Measurements from ENCODE around the gene CADPS.

CADPS gene

DNA sequence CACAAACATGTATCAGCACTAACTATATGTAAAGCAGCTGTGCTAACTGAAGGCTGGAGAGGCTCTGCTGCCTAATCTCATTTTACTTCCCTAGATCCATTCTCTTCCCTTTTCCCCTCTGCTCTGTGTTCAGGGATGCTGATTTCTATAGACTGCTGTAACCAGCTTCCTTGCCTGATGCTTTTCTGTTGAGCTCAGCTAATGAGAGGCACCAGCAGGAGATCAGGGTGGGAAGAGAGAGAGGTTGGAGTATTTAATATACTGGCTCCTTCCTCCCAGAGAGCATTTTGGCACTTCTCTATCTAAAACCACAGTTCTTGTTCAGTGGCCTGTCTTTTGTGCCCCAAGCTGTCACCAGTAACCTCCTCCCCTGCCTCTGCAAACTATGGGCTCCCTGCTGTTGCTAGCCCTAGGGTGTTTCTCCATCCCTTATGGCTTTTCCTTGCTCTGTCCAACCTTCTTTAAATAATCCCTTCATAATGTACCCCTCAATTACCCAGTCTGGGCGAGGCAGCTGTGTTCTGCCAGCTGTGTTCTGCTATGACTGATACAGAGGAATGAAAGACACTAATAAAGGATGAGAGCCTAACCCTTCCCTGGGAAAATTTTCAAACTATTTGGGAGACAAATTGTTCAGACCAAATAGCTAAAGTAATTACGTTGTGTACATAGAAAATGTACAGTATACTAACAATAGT, 69.5 kb downstream of the CADPS start:
- Mint-ChIP-seq H3K36me3 (ENCODE audit: low read depth) (no peaks in the 10 kb centered on the region), H3K4me3 (no peak overlapping the region), H3K4me1 (ENCODE audit: low read depth) (no peaks in the 10 kb centered on the region), H3K27me3 (no peaks in the 10 kb centered on the region), H3K9me3 (no peaks in the 10 kb centered on the region), H3K27ac (no peak overlapping the region)

DNA sequence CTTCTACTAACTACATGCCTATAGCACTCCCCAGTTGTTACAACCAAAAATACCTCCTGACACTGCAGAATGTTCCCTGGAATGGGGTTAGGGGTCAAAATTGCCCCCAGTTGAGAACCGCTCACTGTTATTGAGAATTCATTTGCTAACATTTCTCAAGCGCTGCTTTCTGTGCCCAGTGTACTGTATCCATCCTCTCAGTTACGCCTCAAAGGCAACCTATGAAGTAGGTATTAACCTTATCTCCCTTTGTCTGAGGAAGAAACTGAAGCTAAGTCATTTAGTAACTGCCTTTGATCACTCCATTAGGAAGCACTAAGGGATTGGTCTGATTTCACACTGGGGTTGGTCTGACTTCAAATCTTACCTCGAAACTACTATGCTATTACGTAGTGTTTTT, 70.1 kb downstream of the CADPS start:
- Mint-ChIP-seq H3K4me3 (no peak overlapping the region), H3K4me1 (ENCODE audit: low read depth) (no peaks in the 10 kb centered on the region), H3K9me3 (no peaks in the 10 kb centered on the region), H3K27me3 (no peaks in the 10 kb centered on the region), H3K27ac (no peak overlapping the region), H3K36me3 (ENCODE audit: low read depth) (no peaks in the 10 kb centered on the region)

DNA sequence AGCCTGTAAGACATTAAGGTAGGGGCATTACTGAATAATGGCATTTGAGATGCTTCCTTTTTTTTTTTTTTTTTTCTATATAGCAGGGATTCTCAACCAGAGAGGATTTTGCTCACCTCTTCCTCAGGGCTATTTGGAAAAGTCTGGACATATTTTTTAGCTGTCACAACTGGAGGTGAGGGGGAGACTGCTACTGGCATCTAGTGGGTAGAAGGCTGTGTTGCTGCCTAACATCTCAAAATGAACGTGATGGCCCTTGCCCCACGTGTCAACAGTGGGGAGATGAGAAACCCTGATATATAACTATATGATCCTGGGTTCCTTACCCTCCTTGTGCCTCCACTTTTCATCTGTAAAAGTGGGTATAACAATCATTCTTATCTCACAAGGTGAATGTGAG, 71.9 kb downstream of the CADPS start:
- H3K4me3 Mint-ChIP-seq: no peak overlapping the region
- H3K27ac Mint-ChIP-seq: no peak overlapping the region
- H3K4me1 Mint-ChIP-seq (ENCODE audit: low read depth): no peaks in the 10 kb centered on the region
- no peaks in the 10 kb centered on the region for H3K36me3 Mint-ChIP-seq (ENCODE audit: low read depth)
- H3K27me3 Mint-ChIP-seq: no peaks in the 10 kb centered on the region
- H3K9me3 Mint-ChIP-seq: no peaks in the 10 kb centered on the region

DNA sequence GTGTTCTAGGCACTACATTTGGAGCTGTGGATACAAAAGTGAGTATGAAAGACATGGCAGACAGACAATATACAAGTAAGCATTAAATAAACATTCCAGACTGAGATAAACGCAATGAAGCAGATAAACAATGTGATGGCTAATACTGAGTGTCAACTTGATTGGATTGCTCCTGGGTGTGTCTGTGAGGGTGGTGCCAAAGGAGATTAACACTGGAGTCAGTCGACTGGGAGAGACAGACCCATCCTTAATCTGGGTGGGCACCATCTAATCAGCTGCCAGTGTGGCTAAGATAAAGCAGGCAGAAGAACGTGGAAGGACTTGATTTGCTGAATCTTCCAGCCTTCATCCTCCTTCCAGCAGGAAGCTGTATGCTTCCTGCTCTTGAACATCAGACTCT, 77.2 kb downstream of the CADPS start:
- Mint-ChIP-seq H3K27ac (no peak overlapping the region), H3K4me3 (no peak overlapping the region), H3K4me1 (ENCODE audit: low read depth) (no peaks in the 10 kb centered on the region), H3K9me3 (peaks cover 7% of the 10 kb centered on the region), H3K27me3 (no peaks in the 10 kb centered on the region), H3K36me3 (ENCODE audit: low read depth) (no peaks in the 10 kb centered on the region)

DNA sequence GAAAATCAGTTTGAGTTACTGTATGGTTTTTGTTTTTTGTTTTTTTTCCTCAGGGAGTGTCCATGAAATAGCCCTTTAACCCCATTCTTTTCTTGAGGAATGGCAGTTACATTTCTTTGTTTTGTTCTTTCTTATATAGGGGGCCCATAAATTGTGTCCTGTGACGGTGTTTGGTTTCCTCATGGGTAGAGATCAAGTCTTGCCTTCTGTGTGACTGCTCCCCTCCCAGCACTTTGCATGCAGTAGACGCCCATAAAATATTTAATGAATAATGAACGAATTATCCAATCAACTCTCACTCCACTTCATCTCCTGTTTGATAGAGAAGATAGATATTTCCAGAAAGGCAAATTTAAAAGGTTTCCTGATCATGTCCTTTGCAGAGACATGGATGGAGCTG, 78.1 kb downstream of the CADPS start:
- Mint-ChIP-seq H3K4me3 (no peak overlapping the region), H3K27ac (no peak overlapping the region), H3K9me3 (peaks cover 7% of the 10 kb centered on the region), H3K36me3 (ENCODE audit: low read depth) (no peaks in the 10 kb centered on the region), H3K27me3 (no peaks in the 10 kb centered on the region), H3K4me1 (ENCODE audit: low read depth) (no peaks in the 10 kb centered on the region)

DNA sequence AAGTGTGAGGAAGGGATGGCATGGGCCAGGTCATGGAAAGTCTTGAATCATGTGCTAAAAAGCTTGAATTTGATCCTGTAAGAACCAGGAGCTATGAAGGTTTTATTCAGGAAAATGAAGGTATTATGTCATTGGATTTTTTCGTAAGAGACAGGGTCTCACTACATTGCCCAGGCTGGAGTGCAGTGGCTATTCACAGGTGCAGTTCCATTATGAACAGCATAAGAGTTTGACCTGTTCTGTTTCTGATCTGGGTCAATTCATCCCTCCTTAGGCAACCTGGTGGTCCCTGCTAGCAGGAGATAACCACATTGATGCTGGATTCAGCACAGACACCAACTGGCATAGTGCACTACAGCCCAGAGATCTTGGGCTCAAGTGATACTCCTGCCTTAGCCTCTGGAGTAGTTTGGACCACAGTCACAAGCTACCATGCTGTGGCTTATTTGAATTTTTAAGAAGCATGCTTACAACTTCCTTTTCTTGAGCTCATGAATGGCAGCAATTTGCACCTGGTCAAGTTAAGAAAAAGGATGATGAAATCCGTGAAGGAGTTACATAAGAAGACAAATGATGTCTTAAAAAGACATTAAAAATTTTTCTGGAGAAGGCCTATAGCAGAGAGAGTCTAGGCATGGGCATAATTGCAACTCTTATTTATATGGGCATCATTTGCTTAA, 79.1 kb downstream of the CADPS start:
- Mint-ChIP-seq H3K4me1 (ENCODE audit: low read depth) (no peaks in the 10 kb centered on the region), H3K9me3 (peaks cover 7% of the 10 kb centered on the region), H3K4me3 (no peak overlapping the region), H3K27me3 (no peaks in the 10 kb centered on the region), H3K27ac (no peak overlapping the region), H3K36me3 (ENCODE audit: low read depth) (no peaks in the 10 kb centered on the region)

DNA sequence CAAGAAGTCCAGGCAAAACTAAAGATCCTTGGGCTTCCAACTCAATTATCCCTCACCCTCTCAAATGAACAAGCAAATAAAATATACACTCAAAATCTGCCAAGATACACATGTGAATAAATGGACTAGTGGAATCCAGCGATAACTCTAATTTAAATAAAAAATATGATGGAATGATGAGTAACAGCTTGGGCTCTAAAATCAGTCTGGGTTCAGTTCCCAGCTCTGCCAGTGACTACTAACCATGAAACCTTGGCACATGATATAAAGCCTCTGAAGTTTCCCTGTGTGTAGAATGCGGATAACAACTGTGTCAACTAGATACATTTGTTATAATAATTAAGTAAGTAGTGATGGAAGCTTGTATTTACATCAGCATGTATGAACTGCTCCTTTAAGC, 81.3 kb downstream of the CADPS start:
- H3K27me3 Mint-ChIP-seq: no peaks in the 10 kb centered on the region

DNA sequence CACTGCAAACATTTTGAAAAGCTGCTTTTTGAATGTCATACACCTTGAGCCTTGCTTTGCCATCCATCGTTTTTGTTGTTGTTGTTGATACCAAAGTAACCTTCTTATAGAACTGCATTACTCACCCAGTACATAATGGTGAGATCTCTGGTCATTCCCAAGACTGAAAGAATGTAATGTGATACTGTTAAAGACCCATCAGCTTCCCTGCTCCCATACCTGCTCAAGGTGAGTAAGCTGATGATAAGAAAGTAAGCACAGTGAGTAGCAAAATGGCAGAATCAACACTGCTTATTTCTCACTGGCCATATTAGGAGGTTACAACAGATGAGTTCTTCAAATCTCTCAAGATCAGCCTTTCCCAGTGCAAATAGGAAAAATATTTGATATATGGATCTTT, 89.8 kb downstream of the CADPS start:
- H3K4me3 Mint-ChIP-seq: no peak overlapping the region
- H3K4me1 Mint-ChIP-seq (ENCODE audit: low read depth): no peaks in the 10 kb centered on the region
- H3K9me3 Mint-ChIP-seq: no peaks in the 10 kb centered on the region
- H3K27me3 Mint-ChIP-seq: no peaks in the 10 kb centered on the region
- no peaks in the 10 kb centered on the region for H3K36me3 Mint-ChIP-seq (ENCODE audit: low read depth)
- H3K27ac Mint-ChIP-seq: no peak overlapping the region

More for the DNA sequence above, 81.3 kb downstream of the CADPS start:
- H3K27ac Mint-ChIP-seq: no peak overlapping the region
- H3K4me1 Mint-ChIP-seq (ENCODE audit: low read depth): no peaks in the 10 kb centered on the region
- no peak overlapping the region for H3K4me3 Mint-ChIP-seq
- H3K36me3 Mint-ChIP-seq (ENCODE audit: low read depth): no peaks in the 10 kb centered on the region
- peaks cover 7% of the 10 kb centered on the region for H3K9me3 Mint-ChIP-seq

DNA sequence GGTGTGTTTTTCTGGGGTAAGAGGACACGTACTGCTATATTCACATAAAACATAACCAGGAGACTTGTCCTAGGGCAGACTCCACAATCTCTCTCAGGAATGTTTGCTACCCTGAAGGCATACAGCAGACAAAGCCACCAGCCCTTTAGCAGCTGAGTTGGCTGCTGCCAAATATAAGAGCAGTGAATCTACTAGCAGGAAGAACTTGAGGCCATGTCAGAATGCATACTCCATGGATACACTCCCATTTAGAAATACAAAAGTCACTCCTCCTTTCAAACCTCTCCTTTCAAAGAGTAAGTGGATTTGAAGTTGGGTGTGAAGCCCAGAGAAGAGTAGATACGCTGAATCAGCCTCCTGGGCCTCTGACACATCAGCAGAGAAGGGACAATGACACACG, 94.1 kb downstream of the CADPS start:
- no peak overlapping the region for H3K27ac Mint-ChIP-seq
- H3K27me3 Mint-ChIP-seq: no peaks in the 10 kb centered on the region
- H3K9me3 Mint-ChIP-seq: peaks cover 4% of the 10 kb centered on the region
- no peak overlapping the region for H3K4me3 Mint-ChIP-seq
- no peaks in the 10 kb centered on the region for H3K4me1 Mint-ChIP-seq (ENCODE audit: low read depth)
- no peaks in the 10 kb centered on the region for H3K36me3 Mint-ChIP-seq (ENCODE audit: low read depth)

DNA sequence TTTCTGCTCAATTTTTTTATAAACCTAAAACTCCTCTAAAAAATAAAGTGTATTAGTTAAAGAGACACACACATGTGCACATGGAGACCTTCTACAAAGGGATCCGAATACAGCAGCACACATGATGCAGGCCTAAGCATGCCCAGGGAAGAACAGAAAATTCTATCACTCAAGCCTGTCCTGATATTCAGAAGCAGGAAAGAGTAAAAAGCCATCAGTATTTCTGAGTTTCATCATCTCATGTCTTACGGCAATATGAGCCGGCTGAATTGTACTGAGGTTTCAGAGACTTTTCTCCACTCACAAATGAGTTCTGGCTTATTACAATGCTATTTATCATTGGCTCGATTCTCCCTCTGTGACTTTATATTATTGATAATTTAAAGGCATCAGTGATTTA, 97.5 kb downstream of the CADPS start:
- Mint-ChIP-seq H3K4me1 (ENCODE audit: low read depth) (no peaks in the 10 kb centered on the region), H3K27ac (no peak overlapping the region), H3K27me3 (no peaks in the 10 kb centered on the region), H3K4me3 (no peak overlapping the region), H3K36me3 (ENCODE audit: low read depth) (no peaks in the 10 kb centered on the region), H3K9me3 (peaks cover 4% of the 10 kb centered on the region)

DNA sequence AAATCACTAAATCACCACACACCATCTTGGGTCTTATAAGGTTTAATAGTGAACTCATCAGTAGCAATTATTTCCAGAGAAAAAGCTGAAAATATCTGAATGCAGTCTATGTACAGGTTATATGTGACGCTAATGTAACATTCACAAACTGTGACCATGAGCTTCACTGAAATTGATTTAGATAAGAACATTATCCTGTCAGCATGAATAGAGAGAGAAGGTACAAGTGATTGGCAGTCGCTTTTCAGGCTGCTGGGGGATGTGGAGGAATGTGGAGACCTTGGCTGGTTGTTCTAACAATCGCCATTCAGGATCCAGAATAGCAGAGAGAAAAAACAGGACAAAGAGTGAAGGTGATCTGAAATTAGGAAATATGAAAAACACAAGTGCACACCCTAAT, 98.1 kb downstream of the CADPS start:
- Mint-ChIP-seq H3K4me1 (ENCODE audit: low read depth) (no peaks in the 10 kb centered on the region), H3K27me3 (no peaks in the 10 kb centered on the region)

DNA sequence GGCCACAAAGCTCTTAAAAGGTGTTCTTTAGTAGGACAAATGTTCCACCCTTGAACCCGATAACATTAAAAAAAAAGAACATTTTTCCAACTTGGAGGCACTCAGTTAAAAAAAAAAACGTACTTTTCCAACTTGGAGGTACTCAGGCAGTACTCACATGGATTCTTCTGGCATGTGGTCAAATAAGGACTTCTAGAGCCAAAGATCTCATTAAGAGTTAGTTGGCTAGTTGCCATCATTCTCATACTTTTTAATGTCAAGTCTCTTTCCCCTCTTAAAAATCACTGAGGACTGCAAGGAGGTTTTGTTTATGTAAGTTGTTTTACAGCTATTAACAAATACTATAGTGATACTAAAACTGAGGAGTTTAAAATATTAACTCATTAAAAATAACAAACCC, 101.0 kb downstream of the CADPS start:
- H3K27ac Mint-ChIP-seq: no peak overlapping the region
- no peaks in the 10 kb centered on the region for H3K36me3 Mint-ChIP-seq (ENCODE audit: low read depth)
- peaks cover 7% of the 10 kb centered on the region for H3K9me3 Mint-ChIP-seq
- H3K4me1 Mint-ChIP-seq (ENCODE audit: low read depth): no peaks in the 10 kb centered on the region
- H3K4me3 Mint-ChIP-seq: no peak overlapping the region
- H3K27me3 Mint-ChIP-seq: no peaks in the 10 kb centered on the region

More for the DNA sequence above, 98.1 kb downstream of the CADPS start:
- Mint-ChIP-seq H3K36me3 (ENCODE audit: low read depth) (no peaks in the 10 kb centered on the region), H3K4me3 (no peak overlapping the region), H3K9me3 (peaks cover 4% of the 10 kb centered on the region), H3K27ac (no peak overlapping the region)

DNA sequence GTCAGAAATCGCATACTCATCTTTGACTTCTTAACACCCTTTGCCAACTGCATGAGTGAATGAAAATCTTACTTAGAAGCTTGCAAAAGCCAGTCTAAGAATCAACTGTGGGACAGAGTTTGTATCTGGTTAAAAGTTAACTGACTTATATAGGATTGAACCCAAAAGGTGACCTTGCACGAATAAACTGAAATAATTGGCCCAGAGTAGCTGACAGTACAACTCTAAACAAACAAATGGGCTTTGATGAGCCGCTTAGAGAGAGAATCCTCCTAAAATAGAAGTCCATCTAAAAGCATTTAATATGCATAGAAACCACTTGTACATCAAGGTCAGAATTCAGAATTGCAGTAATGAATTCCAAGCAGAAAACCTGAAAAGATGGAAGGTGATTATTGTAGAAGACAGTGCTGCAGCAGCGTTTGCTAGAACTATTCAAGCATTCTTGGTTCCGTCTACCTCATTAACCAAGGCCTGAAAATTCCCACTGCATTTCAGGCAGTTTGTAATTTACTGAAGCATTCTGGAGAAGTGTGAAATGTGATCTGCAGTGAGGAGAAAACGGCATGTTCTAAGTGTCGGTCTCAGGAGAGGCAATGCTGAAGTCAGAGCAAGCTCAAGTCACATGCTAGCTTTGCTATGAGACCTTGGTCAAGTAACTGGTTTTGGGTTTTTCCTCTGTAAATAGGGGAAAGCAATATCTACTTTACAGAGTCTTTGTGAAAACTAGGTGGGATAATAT, 103.7 kb downstream of the CADPS start:
- Mint-ChIP-seq H3K4me3 (no peak overlapping the region), H3K36me3 (ENCODE audit: low read depth) (no peaks in the 10 kb centered on the region), H3K9me3 (peaks cover 3% of the 10 kb centered on the region), H3K27ac (no peak overlapping the region), H3K27me3 (no peaks in the 10 kb centered on the region), H3K4me1 (ENCODE audit: low read depth) (no peaks in the 10 kb centered on the region)

DNA sequence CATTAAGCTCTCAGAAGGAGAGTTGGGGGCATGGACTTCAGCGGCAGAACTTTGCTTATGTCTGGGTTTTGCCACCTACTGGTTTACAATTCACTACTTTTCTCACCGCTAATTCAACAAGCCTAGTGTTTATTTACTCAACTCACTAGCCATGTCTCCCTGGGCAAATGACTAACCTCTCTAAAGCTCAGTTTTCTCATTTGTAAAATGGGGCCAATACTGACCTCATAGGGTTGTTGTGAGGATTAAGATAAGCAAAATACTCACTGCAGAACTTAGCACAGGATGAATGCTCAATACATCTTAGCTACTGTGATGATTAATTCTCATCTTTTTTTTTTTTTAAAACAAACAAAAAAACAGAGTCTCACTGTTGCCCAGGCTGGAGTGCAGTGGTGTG, 106.3 kb downstream of the CADPS start:
- no peaks in the 10 kb centered on the region for H3K27me3 Mint-ChIP-seq
- H3K27ac Mint-ChIP-seq: no peak overlapping the region
- peaks cover 3% of the 10 kb centered on the region for H3K9me3 Mint-ChIP-seq
- H3K4me1 Mint-ChIP-seq (ENCODE audit: low read depth): no peaks in the 10 kb centered on the region
- H3K4me3 Mint-ChIP-seq: no peak overlapping the region
- no peaks in the 10 kb centered on the region for H3K36me3 Mint-ChIP-seq (ENCODE audit: low read depth)

DNA sequence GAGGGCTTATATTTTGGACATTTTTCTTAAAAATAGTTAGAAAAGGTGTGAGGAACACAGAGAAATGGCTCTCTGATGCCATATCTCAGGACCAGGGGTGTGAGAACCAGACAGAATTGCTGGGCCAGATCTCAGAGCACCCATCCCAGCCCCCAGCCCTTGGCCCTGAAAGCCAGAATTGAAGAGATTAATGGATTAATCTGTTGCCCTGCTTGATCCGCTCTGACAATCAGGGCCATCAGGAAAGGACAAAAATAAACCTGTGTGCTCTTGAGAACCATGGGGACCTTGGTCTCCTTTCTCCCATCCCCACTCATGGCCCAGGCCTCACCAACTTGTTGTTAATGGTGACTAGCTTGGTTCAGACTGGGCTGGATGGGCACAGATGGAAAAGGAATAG, 113.5 kb downstream of the CADPS start:
- H3K4me1 Mint-ChIP-seq (ENCODE audit: low read depth): no peaks in the 10 kb centered on the region
- H3K4me3 Mint-ChIP-seq: no peak overlapping the region
- H3K27me3 Mint-ChIP-seq: no peaks in the 10 kb centered on the region
- H3K27ac Mint-ChIP-seq: no peak overlapping the region
- H3K9me3 Mint-ChIP-seq: peaks cover 8% of the 10 kb centered on the region
- H3K36me3 Mint-ChIP-seq (ENCODE audit: low read depth): no peaks in the 10 kb centered on the region

Measured in stimulated activated naive CD8-positive, alpha-beta T cell treated with anti-CD3 and anti-CD28 coated beads, Interleukin-15, Interleukin-2, amounts not matched to agents 100 ng/mL and 50 ng/mL, for 24 hours (primary cell).